ENCODE data around the gene LGALS8. TPM values are rescaled to one million over a fixed set of nuclear protein-coding genes. Genes with fewer than 3 reads are reported as not detected.

LGALS8 gene
- total RNA-seq, 1 experiment from 2014 or later: 30.7 TPM

- no peak overlapping the region for H3K4me3 ChIP-seq (replicated peaks in 1 of 2; ENCODE audit: low read depth in 1 of 2, low read length in 2 of 2)
- H4K20me1 ChIP-seq (ENCODE audit: insufficient read depth): no peaks in the 10 kb centered on the region
- no peaks in the 10 kb centered on the region for H3K9me3 ChIP-seq (ENCODE audit: control insufficient read depth in 1 of 2, insufficient read depth in 1 of 2, low read depth in 1 of 2, low read length in 2 of 2)
- no peak overlapping the region for H3K4me2 ChIP-seq (ENCODE audit: low read length)
- no peaks in the 10 kb centered on the region for H3K9me2 ChIP-seq (ENCODE audit: insufficient read depth)
- H3K9ac ChIP-seq (ENCODE audit: low read length): no peak overlapping the region
- intact Hi-C loops (cut with micrococcal nuclease): no loop called here
- ATAC-seq: no peak
- H3K36me3 ChIP-seq (ENCODE audit: control insufficient read depth in 1 of 2, insufficient read depth in 2 of 2, low read length in 2 of 2): peaks cover 27 to 29% of the 10 kb centered on the region in 2 experiments; a peak in 3 of 4 replicates
- ChIA-PET RAD21 (ENCODE audit: low non-redundant PET in 1 of 2, low total read pairs in 2 of 2, uncharacterized antibody in 2 of 2, unreplicated experiment in 2 of 2) (no interaction called here), CTCF (interaction anchor here (0.6 kb wide), 1 partner anchor 96 kb away, joined by 3 read pairs; no protein-coding TSS in a partner anchor), POLR2A (no interaction called here)
- BruUV-seq (replicated peaks): no TSS peak
- no peak overlapping the region for H2AFZ ChIP-seq (ENCODE audit: low read depth, low read length, poor library complexity, severe bottlenecking)
- no peak overlapping the region for H3K27ac ChIP-seq (ENCODE audit: low read depth, low read length)
- peaks cover 5% of the 10 kb centered on the region; the same call in 1 of the 2 replicates for H3K79me2 ChIP-seq (ENCODE audit: insufficient read depth, low read length)
- TF ChIP-seq CTCF (IDR thresholded peaks at IDR 0.05 in 2 of 3, conservative IDR thresholded peaks at IDR 0.05 in 1 of 3; ENCODE audit: borderline replicate concordance in 1 of 3, insufficient read depth in 1 of 3, low read depth in 2 of 3, low read length in 2 of 3): no peak
- no peak for TF ChIP-seq ZFX (IDR thresholded peaks at IDR 0.05)
- TF ChIP-seq TCF7L2 (IDR thresholded peaks at IDR 0.05; ENCODE audit: borderline replicate concordance, extremely low read depth, insufficient read depth, insufficient read length): no peak
- TF ChIP-seq SIN3A (IDR thresholded peaks at IDR 0.05; ENCODE audit: low read depth): no peak
- TF ChIP-seq ATF3 (IDR thresholded peaks at IDR 0.05): no peak
- TF ChIP-seq MAX (IDR thresholded peaks at IDR 0.05): no peak
- TF ChIP-seq JUND (IDR thresholded peaks at IDR 0.05): no peak
- TF ChIP-seq ZNF274 (IDR thresholded peaks at IDR 0.05; ENCODE audit: low read depth, low read length): no peak
- TF ChIP-seq POLR2AphosphoS5 (IDR thresholded peaks at IDR 0.05; ENCODE audit: low read depth, low read length): no peak
- no peak for TF ChIP-seq SP1 (IDR thresholded peaks at IDR 0.05; ENCODE audit: low read depth)
- DNase-seq (ENCODE audit: low read depth, low spot score): no peak
- 0 out of 4 replicates have a peak, but pooled peaks cover 0 to 4% of the 10 kb centered on the region in 2 experiments for H3K4me1 ChIP-seq (ENCODE audit: control insufficient read depth in 1 of 2, insufficient read depth in 2 of 2, low read length in 2 of 2)
- H3K27me3 ChIP-seq (ENCODE audit: insufficient read depth, low read length): no peaks in the 10 kb centered on the region
These were observed 17.9 kb downstream of the LGALS8 start for GRCh38 chr1:236541710-236542109.
